Spleen (tissue), 11 donors: ENCODE data around the gene ZDHHC11. TPM values are rescaled to one million over a fixed set of nuclear protein-coding genes. Genes with fewer than 3 reads are reported as not detected.
"Not testable (repeated sequence)": the region's sequence is repeated elsewhere in the genome, so short reads cannot be mapped to it uniquely, and the experiment has no call there.

ENCODE experiments used
- DNase-seq: peaks from one replicate; pipeline ENCODE4 v3.0.0-alpha.2; 2020
- H3K27ac ChIP-seq, 8 donors: fragments of 200-600 bp; sonication (generic) in 7 of 8; 1 replicate in 4 of 8; 2 replicates in 4 of 8; pipeline versions ENCODE4 v1.5.0 to v1.8.0; 2016 to 2021; ENCODE audit warnings: inconsistent platforms in 4 of 8, mild to moderate bottlenecking in 4 of 8, moderate library complexity in 1 of 8
- H3K27me3 ChIP-seq, 7 donors: fragments of 200-600 bp; sonication (generic) in 6 of 7; replicated peaks in 1 of 7; 1 replicate in 4 of 7; 2 replicates in 3 of 7; pipeline versions ENCODE4 v1.5.0 to v1.8.0; 2016 to 2021; ENCODE audit warnings: inconsistent platforms in 3 of 7, mild to moderate bottlenecking in 1 of 7
- H3K36me3 ChIP-seq, 6 donors: fragments of 200-600 bp; sonication (generic) in 5 of 6; 1 replicate in 4 of 6; 2 replicates in 2 of 6; pipeline versions ENCODE4 v1.5.0 to v1.8.0; 2016 to 2021; ENCODE audit warnings: inconsistent platforms in 2 of 6
- H3K4me1 ChIP-seq, 6 donors: fragments of 200-600 bp; sonication (generic) in 5 of 6; 1 replicate in 3 of 6; 2 replicates in 3 of 6; pipeline versions ENCODE4 v1.5.0 to v1.8.0; 2016 to 2021; ENCODE audit warnings: inconsistent platforms in 3 of 6
- H3K4me3 ChIP-seq, 8 donors: fragments of 200-600 bp; sonication (generic) in 7 of 8; 1 replicate in 4 of 8; 2 replicates in 4 of 8; pipeline versions ENCODE4 v1.5.0 to v1.8.0; 2016 to 2021; ENCODE audit warnings: inconsistent platforms in 4 of 8, mild to moderate bottlenecking in 4 of 8, moderate library complexity in 2 of 8
- H3K9me3 ChIP-seq, 8 donors: fragments of 200-600 bp; sonication (generic) in 7 of 8; 1 replicate in 4 of 8; 2 replicates in 4 of 8; pipeline versions ENCODE4 v1.5.0 to v1.8.0; 2016 to 2021; ENCODE audit warnings: inconsistent platforms in 4 of 8
- POLR2A ChIP-seq, 3 donors: fragments of 450-650 bp; IDR thresholded peaks; one replicate each; pipeline ENCODE4 v1.5.1; 2017; ENCODE audit warnings: antibody characterized with exemption in 3 of 3, mild to moderate bottlenecking in 1 of 3
- POLR2AphosphoS5 ChIP-seq, 3 donors: sonication (generic); formaldehyde crosslinking; IDR thresholded peaks; one replicate each; pipeline ENCODE4 v1.5.1; 2017; ENCODE audit warnings: antibody characterized with exemption in 3 of 3
- whole genome bisulfite sequencing, 5 donors: extraction: QIAGEN DNeasy Blood & Tissue Kit in 3 of 5; methylation state at CpG; one replicate each; pipeline versions ENCODE4 v1.1.5 to v1.1.7; 2013 to 2018; 5-methylcytosine and 5-hydroxymethylcytosine counted together
- intact Hi-C: fragments of 100-400 bp; cut with DNase I; formaldehyde crosslinking; loops from one replicate; pipeline ENCODE4 v1.15.0; 2023; ENCODE audit warnings: low total_unique reads
- polyA plus RNA-seq, 3 donors: library from polyadenylated mRNA; stranded (reverse); fragments of 200-250 nt; gene quantifications; one replicate each; pipeline ENCODE4 v1.2.1, GENCODE V29; 2013
- total RNA-seq, 7 donors: library from RNA; depleted of rRNA in 3 of 7; stranded (reverse); fragments of >200 nt in 3 of 7; fragmentation: NEBNext Ultra II Directional in 4 of 7; extraction: Animal tissue kit (Norgen Biotek cat#: 25700) in 4 of 7; gene quantifications; one replicate each; pipeline versions ENCODE4 v1.1.0 to v1.2.1, GENCODE V29; 2016 to 2021
- TF ChIP-seq, protein P1 (sequence below), 11 experiments: fragments of 200-600 bp in 7 of 11; fragments of 450-650 bp in 4 of 11; sonication (generic) in 4 of 11; IDR thresholded peaks in 8 of 11; conservative IDR thresholded peaks in 3 of 11; 1 replicate in 7 of 11; 2 replicates in 4 of 11; pipeline versions ENCODE4 v1.4.0 to v1.8.0; 2016 to 2021; ENCODE audit warnings: antibody characterized with exemption in 11 of 11, inconsistent platforms in 4 of 11, mild to moderate bottlenecking in 1 of 11
- donor health status: healthy with polysubstance abuse.
- donor health status: DM: no; HTN: no; CAD: no; lungs with moderate emphysema.
- donor health status: DM: no; HTN: no; CAD: no.
- donor health status: Bipolar disorder and iron deficiency.
- donor health status: healthy.
- donor health status: DM: no; HTN: no; CAD: no.
- donor health status: DM: yes; HTN: yes; CAD: no.

The ZDHHC11 gene
- total and polyA plus RNA-seq, 10 donors, result 1.3 to 75.0 (median 6.4) TPM

DNA sequence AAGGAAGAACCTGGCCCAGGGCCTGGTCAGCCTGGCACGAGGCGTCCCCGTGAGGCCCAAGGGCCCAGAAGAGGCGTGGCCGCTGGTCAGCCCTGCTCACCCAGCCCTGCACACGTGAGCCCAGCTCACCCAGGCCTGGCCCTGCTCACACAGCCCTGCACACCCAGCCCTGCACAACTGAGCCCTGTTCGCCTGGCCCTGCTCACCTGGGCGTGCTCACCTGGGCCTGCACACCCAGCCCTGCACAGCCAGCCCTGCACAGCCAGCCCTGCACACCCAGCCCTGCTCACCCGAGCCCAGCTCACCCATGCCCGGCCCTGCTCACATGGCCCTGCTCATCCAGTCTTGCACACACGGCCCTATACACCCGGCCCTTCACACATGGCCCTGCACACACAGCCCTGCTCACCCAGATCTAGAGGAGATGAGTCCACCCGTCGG is 2.1 kb downstream of the ZDHHC11 start:
- Histone ChIP-seq H3K27me3 (peaks cover 0 to 41% (median 3%) of the 10 kb centered on the region in 7 donors), H3K36me3 (no peaks in the 10 kb centered on the region), H3K4me3 (no peak overlapping the region), H3K4me1 (no peaks in the 10 kb centered on the region), H3K27ac (no peak overlapping the region), H3K9me3 (no peaks in the 10 kb centered on the region)
- 89 to 94% (median 91%) methylated on average over 13 to 14 of the region's 14 CpGs for WGBS, 5 donors
- TF ChIP-seq, protein P1, sequence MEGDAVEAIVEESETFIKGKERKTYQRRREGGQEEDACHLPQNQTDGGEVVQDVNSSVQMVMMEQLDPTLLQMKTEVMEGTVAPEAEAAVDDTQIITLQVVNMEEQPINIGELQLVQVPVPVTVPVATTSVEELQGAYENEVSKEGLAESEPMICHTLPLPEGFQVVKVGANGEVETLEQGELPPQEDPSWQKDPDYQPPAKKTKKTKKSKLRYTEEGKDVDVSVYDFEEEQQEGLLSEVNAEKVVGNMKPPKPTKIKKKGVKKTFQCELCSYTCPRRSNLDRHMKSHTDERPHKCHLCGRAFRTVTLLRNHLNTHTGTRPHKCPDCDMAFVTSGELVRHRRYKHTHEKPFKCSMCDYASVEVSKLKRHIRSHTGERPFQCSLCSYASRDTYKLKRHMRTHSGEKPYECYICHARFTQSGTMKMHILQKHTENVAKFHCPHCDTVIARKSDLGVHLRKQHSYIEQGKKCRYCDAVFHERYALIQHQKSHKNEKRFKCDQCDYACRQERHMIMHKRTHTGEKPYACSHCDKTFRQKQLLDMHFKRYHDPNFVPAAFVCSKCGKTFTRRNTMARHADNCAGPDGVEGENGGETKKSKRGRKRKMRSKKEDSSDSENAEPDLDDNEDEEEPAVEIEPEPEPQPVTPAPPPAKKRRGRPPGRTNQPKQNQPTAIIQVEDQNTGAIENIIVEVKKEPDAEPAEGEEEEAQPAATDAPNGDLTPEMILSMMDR (IDR thresholded peaks at IDR 0.05 in 8 of 11, conservative IDR thresholded peaks at IDR 0.05 in 3 of 11), result no peak
- TF ChIP-seq POLR2AphosphoS5 (IDR thresholded peaks at IDR 0.05) (no peak), POLR2A (IDR thresholded peaks at IDR 0.05) (no peak)
- peak; percentile 50 for DNase-seq
- intact Hi-C loops, result no loop called here

DNA sequence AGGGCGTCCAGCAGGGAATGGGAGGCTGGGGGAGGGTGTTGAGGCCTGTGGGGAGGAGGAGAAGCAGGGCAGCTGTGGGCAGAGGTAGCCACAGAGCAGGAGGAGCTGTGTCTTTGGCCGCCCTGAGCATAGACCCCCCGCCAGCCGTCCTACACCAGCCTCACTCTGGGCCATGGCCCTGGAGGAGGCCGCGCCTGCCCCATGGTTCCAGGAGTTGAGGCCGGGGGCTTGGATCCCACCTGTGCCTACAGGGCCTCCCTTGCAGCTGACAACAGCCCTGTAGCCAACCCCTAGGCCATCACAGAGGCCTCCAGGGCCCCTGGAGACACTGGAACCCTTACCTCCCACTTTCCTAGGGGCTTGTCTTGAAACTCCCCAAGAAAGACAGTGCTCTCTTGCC is 3.0 kb downstream of the ZDHHC11 start:
- H3K4me1 ChIP-seq, intact Hi-C loops, H3K27ac ChIP-seq, H3K9me3 ChIP-seq, H3K36me3 ChIP-seq, H3K4me3 ChIP-seq, DNase-seq: not testable (repeated sequence)
- peaks cover 0 to 32% (median 3%) of the 10 kb centered on the region in 7 donors for H3K27me3 ChIP-seq
- WGBS, 5 donors, result 90 to 100% (median 96%) methylated on average over 2 to 6 of the region's 7 CpGs

DNA sequence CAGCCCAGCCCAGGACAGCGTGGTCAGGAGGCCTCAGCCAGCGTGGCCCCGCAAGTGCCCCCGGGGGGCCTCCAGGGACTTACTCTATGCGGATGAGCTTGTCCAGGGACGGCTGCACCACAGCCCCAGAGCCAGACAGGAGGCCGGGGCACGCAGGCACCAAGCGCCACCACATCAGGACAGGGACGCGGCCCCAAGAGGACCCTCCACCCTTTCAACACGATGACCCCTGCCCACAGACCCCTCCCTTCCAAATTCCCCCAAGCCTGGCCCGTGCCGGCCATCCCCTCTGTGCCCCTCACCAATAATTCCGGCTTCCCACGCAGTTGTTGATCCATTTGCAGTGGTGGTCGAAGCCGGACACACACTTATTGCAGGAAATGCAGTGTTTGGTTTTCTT is 3.6 kb downstream of the ZDHHC11 start:
- DNase-seq, H3K4me3 ChIP-seq, H3K9me3 ChIP-seq, H3K4me1 ChIP-seq, intact Hi-C loops, H3K36me3 ChIP-seq, H3K27ac ChIP-seq: not testable (repeated sequence)
- WGBS, 5 donors, result 89 to 95% (median 93%) methylated on average over 5 to 10 of the region's 18 CpGs
- H3K27me3 ChIP-seq, result peaks cover 0 to 26% (median 3%) of the 10 kb centered on the region in 7 donors

DNA sequence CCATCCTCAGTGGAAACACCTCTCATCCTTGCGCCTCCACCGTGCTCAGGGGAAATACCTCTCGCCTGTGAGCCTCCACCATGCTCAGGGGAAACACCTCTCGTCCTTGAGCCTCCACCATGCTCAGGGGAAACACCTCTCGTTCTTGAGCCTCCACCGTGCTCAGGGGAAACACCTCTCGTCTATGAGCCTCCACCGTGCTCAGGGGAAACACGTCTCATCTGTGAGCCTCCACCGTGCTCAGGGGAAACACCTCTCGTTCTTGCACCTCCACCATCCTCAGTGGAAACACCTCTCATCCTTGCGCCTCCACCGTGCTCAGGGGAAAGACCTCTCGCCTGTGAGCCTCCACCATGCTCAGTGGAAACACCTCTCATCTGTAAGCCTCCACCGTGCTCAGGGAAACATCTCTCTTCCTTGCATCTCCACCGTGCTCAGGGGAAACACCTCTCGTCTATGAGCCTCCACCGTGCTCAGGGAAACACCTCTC is 4.1 kb downstream of the ZDHHC11 start:
- H3K27ac ChIP-seq, H3K36me3 ChIP-seq, H3K9me3 ChIP-seq, H3K4me1 ChIP-seq, H3K4me3 ChIP-seq, intact Hi-C loops: not testable (repeated sequence)
- peak; percentile 67 for DNase-seq
- peaks cover 0 to 25% (median 3%) of the 10 kb centered on the region in 7 donors for H3K27me3 ChIP-seq
- 68 to 76% (median 72%) methylated on average over 18 of the region's 18 CpGs for WGBS, 5 donors

DNA sequence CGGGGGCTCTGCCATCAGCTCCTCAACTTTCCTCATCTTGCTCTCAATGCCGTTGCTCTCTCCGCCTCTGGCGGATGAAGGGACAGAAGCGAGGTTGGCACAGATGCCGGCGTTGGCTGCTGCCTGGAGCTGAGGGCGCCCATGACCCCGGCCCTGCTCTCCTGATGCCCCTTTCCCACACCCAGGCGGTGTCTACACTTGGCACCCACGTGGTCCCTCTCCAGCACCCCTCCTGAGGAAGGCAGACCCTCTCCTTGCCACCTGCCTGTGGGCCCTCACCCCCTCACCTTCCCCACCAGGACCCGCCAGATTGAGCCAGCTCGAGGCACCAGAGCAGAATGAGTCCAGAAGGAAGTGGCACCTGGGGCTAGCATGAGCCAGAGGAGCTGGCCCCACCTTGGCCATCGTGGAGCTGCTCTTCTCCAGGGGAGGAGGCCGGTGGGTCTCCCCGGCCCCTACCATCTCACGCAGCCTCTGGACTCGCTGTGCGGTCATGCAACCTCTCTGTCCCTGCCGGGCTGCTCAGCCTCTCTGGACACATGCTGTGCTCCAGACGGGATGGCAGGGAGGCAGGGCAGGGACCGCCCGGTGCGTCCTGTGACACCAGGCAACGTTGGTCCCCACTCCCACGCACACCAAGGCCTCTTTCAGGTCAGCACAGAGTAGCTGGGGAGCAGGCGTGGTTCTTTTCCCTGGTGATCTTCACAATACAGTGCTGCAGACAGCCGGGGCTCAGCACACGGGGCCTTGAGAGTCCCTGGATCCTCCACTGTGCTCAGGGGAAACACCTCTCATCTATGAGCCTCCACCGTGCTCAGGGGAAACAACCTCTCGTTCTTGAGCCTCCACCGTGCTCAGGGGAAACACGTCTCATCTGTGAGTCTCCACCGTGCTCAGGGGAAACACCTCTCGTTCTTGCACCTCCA is 4.8 kb downstream of the ZDHHC11 start:
- peaks cover 0 to 18% (median 3%) of the 10 kb centered on the region in 7 donors for H3K27me3 ChIP-seq
- H3K27ac ChIP-seq, intact Hi-C loops, DNase-seq, H3K36me3 ChIP-seq, H3K4me3 ChIP-seq, H3K4me1 ChIP-seq, H3K9me3 ChIP-seq: not testable (repeated sequence)
- 76 to 89% (median 83%) methylated on average over 13 to 25 of the region's 35 CpGs for WGBS, 5 donors

DNA sequence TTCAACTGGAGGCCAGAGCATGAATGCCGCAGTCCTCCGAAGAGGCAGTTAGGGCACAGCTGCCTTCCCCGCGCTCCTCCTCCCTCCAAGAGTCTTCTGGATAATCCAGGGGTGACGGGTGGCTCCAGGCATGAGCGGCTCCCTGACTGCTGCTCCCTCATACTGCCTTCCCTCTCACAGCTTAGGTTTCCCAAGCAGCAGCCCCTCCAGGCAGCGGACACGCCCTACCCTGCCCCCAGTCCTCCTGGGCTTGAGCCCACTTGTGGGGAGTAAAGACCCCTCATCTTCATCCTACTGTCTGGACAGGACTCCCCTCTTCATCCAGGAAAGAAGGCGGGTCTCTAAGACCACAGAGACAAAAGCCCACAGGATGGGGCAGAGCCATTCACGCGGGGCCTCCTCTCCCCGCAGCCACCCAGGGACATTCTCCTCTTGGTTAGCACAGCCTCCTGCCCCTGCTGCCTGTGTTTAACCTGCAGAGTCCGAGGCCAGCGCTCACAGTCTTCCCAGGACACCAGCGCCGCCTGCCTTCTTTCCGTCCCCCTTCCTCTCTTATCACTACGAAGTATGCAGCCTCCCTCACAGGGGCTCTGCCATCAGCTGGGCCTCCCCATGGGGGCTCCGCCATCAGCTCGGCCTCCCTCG is 5.6 kb downstream of the ZDHHC11 start:
- H3K27me3 ChIP-seq, H3K4me3 ChIP-seq, H3K9me3 ChIP-seq, H3K36me3 ChIP-seq, intact Hi-C loops, H3K4me1 ChIP-seq, H3K27ac ChIP-seq: not testable (repeated sequence)
- 85 to 93% (median 87%) methylated on average over 12 to 15 of the region's 21 CpGs for WGBS, 5 donors
- peak; percentile 71 for DNase-seq

DNA sequence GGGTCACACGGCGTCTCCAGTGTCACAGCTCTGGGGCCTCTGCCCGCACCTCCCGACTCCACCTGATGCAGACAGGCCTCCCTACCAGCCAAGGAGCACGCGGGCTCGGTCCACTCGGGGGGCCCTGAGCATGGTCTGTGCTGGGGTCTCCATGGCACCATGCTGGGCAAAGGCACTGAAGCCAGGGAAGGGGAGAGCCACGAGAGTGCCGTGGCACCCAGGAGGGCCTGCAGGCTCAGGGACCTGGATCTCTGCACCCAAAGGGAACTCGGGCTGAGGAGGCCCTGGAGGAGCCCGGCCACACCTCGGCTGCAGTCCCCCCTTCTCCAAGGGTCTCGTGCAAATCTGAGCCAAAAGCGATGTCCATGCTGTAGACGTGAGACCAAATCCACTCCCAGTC is 6.4 kb downstream of the ZDHHC11 start:
- H3K9me3 ChIP-seq, H3K27me3 ChIP-seq, intact Hi-C loops, H3K4me3 ChIP-seq, H3K27ac ChIP-seq, H3K4me1 ChIP-seq, H3K36me3 ChIP-seq: not testable (repeated sequence)
- DNase-seq, result peak; percentile 76
- WGBS, 5 donors, result 86 to 95% (median 89%) methylated on average over 14 to 16 of the region's 16 CpGs

DNA sequence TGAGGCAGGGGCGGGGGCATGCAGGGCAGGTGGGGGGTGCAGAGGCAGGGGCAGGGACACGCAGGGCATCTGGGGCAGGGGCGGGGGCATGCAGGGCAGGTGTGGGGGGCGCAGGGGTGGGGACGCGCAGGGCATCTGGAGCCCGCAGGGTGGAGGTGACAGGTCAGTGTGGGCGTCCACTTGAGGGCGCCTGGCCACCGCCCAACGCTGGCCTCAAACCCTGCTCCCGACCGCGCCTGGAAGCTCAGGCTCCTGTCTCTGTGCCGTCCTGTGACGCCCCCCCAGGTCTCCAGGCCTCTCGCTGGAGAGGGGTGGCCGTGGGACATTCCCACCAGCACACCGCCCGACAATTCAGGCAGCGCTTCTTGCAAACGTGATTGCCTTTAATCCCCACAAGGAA is 6.9 kb downstream of the ZDHHC11 start:
- H3K4me1 ChIP-seq, H3K36me3 ChIP-seq, H3K27me3 ChIP-seq, H3K4me3 ChIP-seq, H3K9me3 ChIP-seq, H3K27ac ChIP-seq, intact Hi-C loops: not testable (repeated sequence)
- peak; percentile 58 for DNase-seq
- 80 to 92% (median 87%) methylated on average over 12 to 22 of the region's 22 CpGs for WGBS, 5 donors

DNA sequence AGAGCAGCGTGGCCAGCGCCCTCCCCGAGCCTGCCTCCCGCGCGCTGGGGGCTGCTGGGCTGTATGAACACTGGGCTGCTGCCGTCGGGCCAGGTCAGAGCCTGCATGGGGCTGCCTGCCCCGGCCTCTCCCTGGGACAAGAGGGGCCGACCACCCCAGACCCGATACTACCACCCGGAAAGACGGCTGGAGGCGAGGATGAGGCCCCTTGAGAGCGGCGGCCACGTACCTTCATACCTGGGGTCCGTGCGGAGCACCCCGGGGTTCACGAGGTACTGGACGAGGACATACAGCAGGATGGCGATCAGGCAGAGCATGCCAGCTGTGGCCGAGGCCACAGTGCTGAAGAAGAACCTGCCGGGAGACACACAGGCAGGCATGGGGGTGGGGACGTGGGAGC is 7.4 kb downstream of the ZDHHC11 start:
- H3K4me1 ChIP-seq, H3K27ac ChIP-seq, H3K27me3 ChIP-seq, H3K4me3 ChIP-seq, H3K9me3 ChIP-seq, intact Hi-C loops, H3K36me3 ChIP-seq: not testable (repeated sequence)
- peak; percentile 52 for DNase-seq
- 92 to 94% (median 94%) methylated on average over 5 to 17 of the region's 26 CpGs for WGBS, 5 donors
